ENCODE data around the gene OTUB2.
"Not testable (repeated sequence)": the region's sequence is repeated elsewhere in the genome, so short reads cannot be mapped to it uniquely, and the experiment has no call there.

OTUB2 gene

DNA sequence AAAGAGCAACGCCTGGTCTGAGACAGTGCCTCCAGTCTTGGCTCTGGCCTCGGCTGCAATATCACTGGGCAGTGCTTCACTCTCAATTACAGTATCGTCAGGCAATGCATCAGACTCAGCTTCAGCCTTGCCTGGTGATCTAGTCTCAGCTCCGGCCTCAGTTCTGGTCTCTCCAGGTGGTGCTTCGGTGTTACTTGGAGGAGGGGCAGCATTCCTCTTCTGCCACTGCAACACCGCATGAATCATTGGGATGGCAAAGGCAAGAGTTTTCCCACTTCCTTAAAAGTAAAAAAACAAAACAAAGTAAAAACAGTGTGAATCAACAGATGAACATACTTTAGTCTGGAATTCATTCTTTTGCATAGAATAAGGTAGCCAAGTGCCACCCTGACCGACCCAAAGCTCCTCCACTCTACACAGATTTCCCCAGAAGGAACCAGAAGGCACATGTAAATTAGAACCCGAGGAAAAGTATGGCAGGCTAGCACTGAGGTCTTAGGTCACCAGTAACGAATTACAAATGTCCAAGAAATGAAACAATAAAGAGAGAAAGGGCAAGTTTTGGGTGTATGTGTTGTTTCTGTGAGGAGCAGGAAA is 36.3 kb downstream of the OTUB2 start:
- H3K4me1 ChIP-seq (ENCODE audit: insufficient read depth, low read length): peaks cover 21% of the 10 kb centered on the region; the same call in 1 of the 2 replicates
- H3K27ac ChIP-seq (ENCODE audit: low read depth, low read length): peak overlapping the region; percentile 52
- 66% methylated on average over 9 of the region's 9 CpGs for WGBS
- H3K4me3 ChIP-seq (ENCODE audit: low read length): no peak overlapping the region
- no peak overlapping the region for H3K9ac ChIP-seq (ENCODE audit: low read depth, low read length)
- peaks cover 52% of the 10 kb centered on the region for H3K36me3 ChIP-seq (ENCODE audit: insufficient read depth, low read length)
- no peaks in the 10 kb centered on the region for H3K27me3 ChIP-seq (ENCODE audit: insufficient read depth, low read length)
- no peaks in the 10 kb centered on the region for H3K9me3 ChIP-seq (ENCODE audit: insufficient read depth, low read depth, low read length)

DNA sequence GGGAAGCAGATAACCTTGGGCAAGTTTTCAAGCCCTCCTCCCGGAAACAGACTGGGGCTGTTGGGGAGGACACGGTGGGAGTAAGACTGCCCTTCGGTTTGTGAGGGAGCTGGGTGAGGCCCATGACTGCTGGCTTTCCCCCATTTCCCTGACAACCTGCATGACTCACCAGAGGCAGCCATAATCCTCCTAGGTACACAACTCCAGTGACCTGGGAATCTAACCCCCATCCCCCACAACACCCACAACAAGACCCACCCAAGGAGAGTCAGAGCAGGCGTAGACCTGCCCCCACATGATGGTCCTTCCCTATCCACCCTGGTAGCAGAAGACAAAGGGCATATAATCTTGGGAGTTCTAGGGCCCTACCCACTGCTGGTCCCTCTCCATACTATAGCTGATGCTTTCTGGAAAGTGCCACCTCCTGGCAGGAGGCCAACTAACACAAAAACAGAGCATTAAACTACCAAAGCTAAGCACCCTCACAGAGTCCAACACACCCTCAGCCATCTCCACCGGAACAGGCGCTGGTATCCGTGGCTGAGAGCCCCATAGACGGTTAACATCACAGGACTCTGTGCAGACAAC is 40.0 kb downstream of the OTUB2 start:
- Histone ChIP-seq H3K4me1 (ENCODE audit: insufficient read depth, low read length) (peaks cover 21% of the 10 kb centered on the region; the same call in 1 of the 2 replicates), H3K27me3 (ENCODE audit: insufficient read depth, low read length) (no peaks in the 10 kb centered on the region), H3K36me3 (ENCODE audit: insufficient read depth, low read length) (peaks cover 14% of the 10 kb centered on the region), H3K4me3 (ENCODE audit: low read length) (no peak overlapping the region), H3K27ac (ENCODE audit: low read depth, low read length) (0 out of 2 replicates have a peak overlapping the region, but pooled peaks have one; percentile 5), H3K9ac (ENCODE audit: low read depth, low read length) (0 out of 2 replicates have a peak overlapping the region, but pooled peaks have one; percentile 29), H3K9me3 (ENCODE audit: insufficient read depth, low read depth, low read length) (peaks cover 7% of the 10 kb centered on the region; the same call in 1 of the 2 replicates)
- WGBS: 76% methylated on average over 8 of the region's 8 CpGs

DNA sequence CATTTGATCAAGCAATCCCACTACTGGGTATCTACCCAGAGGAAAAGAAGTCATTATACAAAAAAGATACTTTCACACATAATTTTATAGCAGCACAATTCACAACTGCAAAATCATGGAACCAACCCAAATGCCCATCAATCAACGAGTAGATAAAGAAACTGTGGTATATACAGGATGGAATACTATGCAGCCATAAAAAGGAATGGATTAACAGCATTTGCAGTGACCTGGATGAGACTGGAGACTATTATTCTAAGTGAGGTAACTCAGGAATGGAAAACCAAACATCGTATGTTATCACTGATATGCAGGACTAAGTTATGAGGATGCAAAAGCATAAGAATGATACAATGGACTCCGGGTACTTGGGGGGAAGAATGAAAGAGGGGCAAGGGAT is 45.9 kb downstream of the OTUB2 start:
- H3K36me3 ChIP-seq (ENCODE audit: insufficient read depth, low read length): peaks cover 17% of the 10 kb centered on the region
- H3K4me1 ChIP-seq (ENCODE audit: insufficient read depth, low read length); H3K27me3 ChIP-seq (ENCODE audit: insufficient read depth, low read length); H3K9ac ChIP-seq (ENCODE audit: low read depth, low read length); H3K4me3 ChIP-seq (ENCODE audit: low read length); H3K27ac ChIP-seq (ENCODE audit: low read depth, low read length): not testable (repeated sequence)
- WGBS: 90% methylated on average over 3 of the region's 3 CpGs
- peaks cover 25% of the 10 kb centered on the region for H3K9me3 ChIP-seq (ENCODE audit: insufficient read depth, low read depth, low read length)

DNA sequence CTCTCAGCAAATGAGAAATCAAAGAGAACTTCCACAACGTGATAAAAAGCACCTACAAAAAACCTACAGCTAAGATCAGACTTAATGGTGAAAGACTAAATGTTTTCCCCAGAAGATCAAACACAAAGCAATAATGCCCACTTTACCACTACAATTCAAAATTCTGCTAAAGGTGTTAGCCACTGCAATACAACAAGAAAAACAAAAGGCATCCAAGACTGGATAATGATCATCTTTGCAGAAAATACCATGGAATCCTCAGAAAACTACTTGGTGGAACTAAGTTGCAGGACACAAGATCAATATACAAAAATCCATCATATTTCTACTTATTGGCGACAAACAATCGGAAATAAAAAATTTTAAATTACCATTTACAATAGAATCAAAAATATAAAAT is 48.4 kb downstream of the OTUB2 start:
- Histone ChIP-seq H3K9ac (ENCODE audit: low read depth, low read length) (no peak overlapping the region), H3K27me3 (ENCODE audit: insufficient read depth, low read length) (no peaks in the 10 kb centered on the region), H3K4me3 (ENCODE audit: low read length) (no peak overlapping the region), H3K4me1 (ENCODE audit: insufficient read depth, low read length) (no peaks in the 10 kb centered on the region), H3K27ac (ENCODE audit: low read depth, low read length) (no peak overlapping the region), H3K36me3 (ENCODE audit: insufficient read depth, low read length) (peaks cover 41% of the 10 kb centered on the region), H3K9me3 (ENCODE audit: insufficient read depth, low read depth, low read length) (peaks cover 25% of the 10 kb centered on the region)
- WGBS: 99% methylated on average over 2 of the region's 3 CpGs

DNA sequence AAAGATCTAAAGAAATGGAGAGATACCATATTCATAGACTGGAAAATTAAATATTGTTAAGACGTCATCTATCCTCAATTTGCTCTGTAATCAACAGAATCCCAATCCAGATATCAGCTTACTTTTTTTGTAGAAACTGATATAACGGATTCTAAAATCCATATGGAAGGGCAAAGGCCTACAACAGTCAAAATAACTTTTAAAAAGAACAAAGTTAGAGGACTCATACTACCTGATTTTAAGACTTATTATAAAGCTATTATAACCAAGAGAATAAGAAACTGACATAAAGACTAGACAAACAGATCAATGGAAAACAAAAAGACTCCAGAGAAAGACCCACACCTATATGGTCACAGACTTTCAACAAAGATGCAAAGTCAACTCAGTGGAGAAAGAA is 48.9 kb downstream of the OTUB2 start:
- no peak overlapping the region for H3K27ac ChIP-seq (ENCODE audit: low read depth, low read length)
- H3K9me3 ChIP-seq (ENCODE audit: insufficient read depth, low read depth, low read length): peaks cover 20% of the 10 kb centered on the region
- H3K27me3 ChIP-seq (ENCODE audit: insufficient read depth, low read length): no peaks in the 10 kb centered on the region
- no peak overlapping the region for H3K9ac ChIP-seq (ENCODE audit: low read depth, low read length)
- H3K4me3 ChIP-seq (ENCODE audit: low read length): no peak overlapping the region
- H3K36me3 ChIP-seq (ENCODE audit: insufficient read depth, low read length): peaks cover 42% of the 10 kb centered on the region
- H3K4me1 ChIP-seq (ENCODE audit: insufficient read depth, low read length): no peaks in the 10 kb centered on the region
- WGBS: 94% methylated on average over 2 of the region's 2 CpGs

DNA sequence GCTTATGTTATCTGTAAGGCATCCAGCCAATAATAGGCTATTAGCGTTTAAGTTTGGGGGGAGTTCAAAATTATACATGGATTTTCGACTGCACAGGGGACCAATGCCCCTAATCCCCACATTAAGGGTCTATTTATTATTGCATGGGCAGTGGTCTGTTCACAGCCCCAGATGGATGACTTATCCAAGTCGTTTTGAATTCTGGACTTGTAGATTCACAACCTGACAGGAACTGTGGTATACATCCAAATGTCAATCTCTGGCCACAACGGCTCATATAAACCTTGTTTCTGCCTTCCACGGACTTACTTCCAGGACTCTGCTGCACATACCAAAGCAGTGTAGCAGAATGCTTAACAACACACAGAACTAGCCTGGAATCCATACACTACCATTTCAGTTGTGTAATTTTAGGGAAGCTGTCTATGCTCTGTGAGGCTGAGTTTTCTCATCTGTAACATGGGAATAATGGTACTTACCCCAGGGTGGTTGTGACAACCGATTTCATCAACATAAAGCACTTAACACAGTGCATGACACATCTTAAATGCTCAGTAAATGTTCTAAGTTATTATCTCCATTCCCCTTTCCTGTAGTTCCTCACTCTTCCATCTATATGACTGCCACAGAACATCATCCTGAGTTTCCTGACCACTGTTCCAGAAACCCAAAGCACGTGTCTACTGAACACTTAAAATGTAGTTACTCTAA is 51.1 kb downstream of the OTUB2 start:
- H3K9ac ChIP-seq (ENCODE audit: low read depth, low read length): no peak overlapping the region
- H3K4me1 ChIP-seq (ENCODE audit: insufficient read depth, low read length): peaks cover 7% of the 10 kb centered on the region; the same call in 1 of the 2 replicates
- WGBS: 92% methylated on average over 7 of the region's 7 CpGs
- peaks cover 18% of the 10 kb centered on the region for H3K9me3 ChIP-seq (ENCODE audit: insufficient read depth, low read depth, low read length)
- H3K4me3 ChIP-seq (ENCODE audit: low read length): no peak overlapping the region
- peaks cover 42% of the 10 kb centered on the region for H3K36me3 ChIP-seq (ENCODE audit: insufficient read depth, low read length)
- no peak overlapping the region for H3K27ac ChIP-seq (ENCODE audit: low read depth, low read length)
- H3K27me3 ChIP-seq (ENCODE audit: insufficient read depth, low read length): no peaks in the 10 kb centered on the region

DNA sequence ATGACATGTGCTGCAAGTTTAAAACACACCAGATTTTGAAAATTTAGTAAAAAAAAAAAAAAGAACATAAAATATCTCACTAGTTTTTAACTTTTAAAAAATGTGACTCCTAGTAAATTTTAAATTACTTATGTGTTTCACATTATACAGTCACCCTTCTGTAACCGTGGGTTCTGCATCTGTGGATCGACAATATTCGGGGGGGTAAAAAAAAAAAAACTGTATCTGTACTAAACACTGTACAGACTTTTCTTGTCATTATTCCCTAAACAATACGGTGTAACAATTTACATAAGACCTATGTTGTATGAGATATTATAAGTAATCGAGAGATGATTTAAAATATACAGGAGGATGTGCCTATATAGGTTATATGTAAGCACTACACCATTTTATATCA is 51.7 kb downstream of the OTUB2 start:
- Histone ChIP-seq H3K9ac (ENCODE audit: low read depth, low read length) (no peak overlapping the region), H3K27me3 (ENCODE audit: insufficient read depth, low read length) (no peaks in the 10 kb centered on the region), H3K27ac (ENCODE audit: low read depth, low read length) (no peak overlapping the region), H3K4me3 (ENCODE audit: low read length) (no peak overlapping the region), H3K9me3 (ENCODE audit: insufficient read depth, low read depth, low read length) (peaks cover 18% of the 10 kb centered on the region), H3K4me1 (ENCODE audit: insufficient read depth, low read length) (peaks cover 7% of the 10 kb centered on the region; the same call in 1 of the 2 replicates), H3K36me3 (ENCODE audit: insufficient read depth, low read length) (peaks cover 42% of the 10 kb centered on the region)
- 100% methylated on average over 3 of the region's 5 CpGs for WGBS

DNA sequence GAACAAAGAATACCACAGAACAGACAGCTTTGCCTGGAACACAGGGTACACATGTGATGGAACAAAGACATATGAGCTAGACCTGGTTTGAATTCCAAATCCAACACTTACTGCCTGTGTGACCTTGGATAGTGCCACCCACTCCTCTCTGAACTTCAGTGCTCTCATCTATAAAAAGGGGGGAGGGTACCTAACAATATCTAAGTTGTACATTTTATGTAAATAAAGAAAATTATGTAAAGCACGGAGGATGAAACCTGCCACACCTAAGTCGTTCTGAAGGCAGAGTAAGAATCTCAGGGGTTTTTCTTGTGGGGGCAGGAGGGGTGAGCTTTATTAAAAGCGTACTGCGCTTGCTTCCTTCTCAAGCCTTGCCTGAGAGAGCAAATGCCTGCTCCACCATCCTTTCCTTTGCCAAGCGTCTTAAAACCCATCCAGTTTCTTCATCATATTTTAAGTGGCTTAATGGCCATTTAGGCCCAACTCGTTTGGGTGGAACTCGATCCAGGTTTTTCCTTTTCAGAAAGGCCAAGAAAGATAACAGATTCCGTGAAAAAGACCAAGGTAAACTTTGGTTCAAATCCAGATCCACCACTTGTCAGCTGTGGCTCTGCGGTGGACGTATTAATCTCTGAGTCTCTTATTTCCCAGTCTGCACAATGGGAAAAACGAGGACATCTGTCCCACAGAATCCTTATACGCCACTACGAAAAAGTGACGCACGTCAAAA is 53.9 kb downstream of the OTUB2 start:
- peak overlapping the region; percentile 90 for H3K4me3 ChIP-seq (ENCODE audit: low read length)
- no peak overlapping the region for H3K27ac ChIP-seq (ENCODE audit: low read depth, low read length)
- WGBS: 18% methylated on average over 15 of the region's 15 CpGs
- peak overlapping the region; percentile 84 for H3K9ac ChIP-seq (ENCODE audit: low read depth, low read length)
- no peaks in the 10 kb centered on the region for H3K27me3 ChIP-seq (ENCODE audit: insufficient read depth, low read length)
- peaks cover 10% of the 10 kb centered on the region; the same call in 1 of the 2 replicates for H3K9me3 ChIP-seq (ENCODE audit: insufficient read depth, low read depth, low read length)
- peaks cover 7% of the 10 kb centered on the region; the same call in 1 of the 2 replicates for H3K4me1 ChIP-seq (ENCODE audit: insufficient read depth, low read length)
- H3K36me3 ChIP-seq (ENCODE audit: insufficient read depth, low read length): peaks cover 35% of the 10 kb centered on the region

DNA sequence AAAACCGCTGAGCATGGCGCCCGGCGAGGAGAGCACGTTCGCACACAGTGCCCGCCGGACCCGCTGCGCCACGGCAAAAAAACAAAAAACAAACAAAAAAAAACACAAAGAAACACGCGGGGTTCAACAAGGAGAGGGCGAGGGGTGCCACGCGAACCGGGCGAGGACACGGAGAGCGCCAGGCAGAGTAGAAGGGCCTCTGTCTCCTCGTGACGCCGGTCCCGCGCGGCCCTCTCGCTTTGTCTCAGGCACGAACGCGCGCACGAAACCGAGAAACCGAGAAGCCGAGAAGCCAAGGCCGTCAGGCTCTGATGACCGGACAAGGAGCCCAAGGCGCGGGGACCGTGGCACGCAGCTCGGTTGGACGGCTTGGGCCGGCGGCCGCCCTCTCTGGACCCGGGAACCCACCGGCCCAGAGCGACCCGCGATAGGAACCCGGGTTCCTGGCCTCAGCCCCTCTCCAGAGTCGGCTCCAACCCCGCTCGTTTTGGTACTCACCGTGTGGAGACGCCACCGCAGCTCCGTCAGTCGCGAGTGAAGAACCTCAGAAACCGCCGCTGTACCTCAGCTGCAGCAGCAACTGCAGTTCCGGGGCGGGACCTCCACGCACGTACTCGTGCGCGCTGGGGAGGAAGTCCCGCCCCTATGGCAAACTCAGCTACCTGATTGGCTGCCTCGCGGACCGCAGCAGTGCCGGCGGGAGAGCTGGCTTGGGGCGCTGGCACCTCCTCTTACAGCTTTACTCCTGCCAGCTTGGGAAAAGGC is 54.7 kb downstream of the OTUB2 start, which contains the start of the genes DDX24 and IFI27L1:
TSS of gene DDX24 (minus strand) at position 582 of the 765 bp plus-strand sequence. CDS start 1,460 bp downstream, outside the sequence.
TSS of gene IFI27L1 (plus strand) at position 690 of the 765 bp plus-strand sequence. CDS start 15,628 bp downstream, outside the sequence.
- Histone ChIP-seq H3K27me3 (ENCODE audit: insufficient read depth, low read length) (no peaks in the 10 kb centered on the region), H3K4me3 (ENCODE audit: low read length) (peak within 1 kb of the TSS; percentile 90), H3K36me3 (ENCODE audit: insufficient read depth, low read length) (peaks cover 30% of the 10 kb centered on the region), H3K9me3 (ENCODE audit: insufficient read depth, low read depth, low read length) (peaks cover 3% of the 10 kb centered on the region; the same call in 1 of the 2 replicates), H3K27ac (ENCODE audit: low read depth, low read length) (0 out of 2 replicates have a peak within 1 kb of the TSS, but pooled peaks have one; percentile 43), H3K9ac (ENCODE audit: low read depth, low read length) (peak within 1 kb of the TSS; percentile 84), H3K4me1 (ENCODE audit: insufficient read depth, low read length) (peaks cover 7% of the 10 kb centered on the region; the same call in 1 of the 2 replicates)
- WGBS: under 1% methylated on average over 77 of the region's 77 CpGs

DNA sequence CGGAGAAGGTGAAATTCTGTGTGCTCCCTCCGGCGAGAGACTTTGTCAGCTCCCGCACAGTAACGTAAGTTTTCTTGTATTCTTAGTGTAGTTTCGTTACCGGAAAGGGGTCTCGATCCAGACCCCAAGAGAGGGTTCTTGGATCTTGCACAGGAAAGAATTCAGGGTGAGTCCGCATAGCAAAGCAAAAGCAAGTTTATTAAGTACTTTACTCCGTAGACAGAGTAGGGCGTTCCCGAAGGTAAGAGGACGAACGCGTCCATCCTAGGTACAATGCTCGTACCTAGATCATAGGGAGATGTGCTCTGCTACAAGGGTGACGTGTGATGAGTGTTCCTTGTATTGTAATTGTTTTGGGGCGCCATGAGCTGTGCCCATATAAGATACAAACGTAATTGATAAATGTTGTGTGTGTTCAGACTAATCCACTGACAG is 55.3 kb downstream of the OTUB2 start:
- peak overlapping the region; percentile 84 for H3K9ac ChIP-seq (ENCODE audit: low read depth, low read length)
- WGBS: 4% methylated on average over 19 of the region's 19 CpGs
- H3K9me3 ChIP-seq (ENCODE audit: insufficient read depth, low read depth, low read length): no peaks in the 10 kb centered on the region
- no peaks in the 10 kb centered on the region for H3K27me3 ChIP-seq (ENCODE audit: insufficient read depth, low read length)
- peaks cover 7% of the 10 kb centered on the region; the same call in 1 of the 2 replicates for H3K4me1 ChIP-seq (ENCODE audit: insufficient read depth, low read length)
- peaks cover 30% of the 10 kb centered on the region for H3K36me3 ChIP-seq (ENCODE audit: insufficient read depth, low read length)
- H3K27ac ChIP-seq (ENCODE audit: low read depth, low read length): no peak overlapping the region
- peak overlapping the region; percentile 90 for H3K4me3 ChIP-seq (ENCODE audit: low read length)
